Liver (tissue), 9 donors: Measurements from ENCODE around the gene PRR13. TPM values are rescaled to one million over a fixed set of nuclear protein-coding genes. Genes with fewer than 3 reads are reported as not detected.

ENCODE experiments used
- DNase-seq: peaks from one replicate; pipeline ENCODE4 v3.0.0-alpha.2; 2017; ENCODE audit warnings: low spot score
- H3K27ac ChIP-seq, 2 donors: one replicate each; pipeline ENCODE4 v1.7.0; 2013; ENCODE audit warnings: inconsistent platforms in 2 of 2, low read length in 2 of 2, control low read depth in 1 of 2, low read depth in 1 of 2, mild to moderate bottlenecking in 1 of 2
- H3K27me3 ChIP-seq, 4 donors: one replicate each; pipeline versions ENCODE4 v1.6.1 to v1.7.0; 2013; ENCODE audit warnings: low read length in 3 of 4, inconsistent platforms in 1 of 4, mild to moderate bottlenecking in 1 of 4, moderate library complexity in 1 of 4; ENCODE audit not compliant: control insufficient read depth in 4 of 4, insufficient read depth in 4 of 4
- H3K36me3 ChIP-seq, 4 donors: one replicate each; pipeline versions ENCODE4 v1.6.1 to v1.7.0; 2013; ENCODE audit warnings: low read length in 3 of 4, mild to moderate bottlenecking in 3 of 4, low read depth in 1 of 4, moderate library complexity in 1 of 4; ENCODE audit not compliant: control insufficient read depth in 4 of 4, insufficient read depth in 3 of 4
- H3K4me1 ChIP-seq, 4 donors: one replicate each; pipeline versions ENCODE4 v1.6.1 to v1.7.0; 2013; ENCODE audit warnings: low read length in 3 of 4, mild to moderate bottlenecking in 3 of 4, moderate library complexity in 1 of 4; ENCODE audit not compliant: control insufficient read depth in 4 of 4, insufficient read depth in 4 of 4
- H3K4me3 ChIP-seq, 3 donors: one replicate each; pipeline versions ENCODE4 v1.6.1 to v1.7.0; 2013; ENCODE audit warnings: low read length in 3 of 3, control low read depth in 1 of 3, low read depth in 1 of 3, mild to moderate bottlenecking in 1 of 3
- H3K9ac ChIP-seq, 2 donors: one replicate each; pipeline ENCODE4 v1.7.0; 2013; ENCODE audit warnings: low read length in 2 of 2, mild to moderate bottlenecking in 2 of 2, moderate library complexity in 2 of 2, control low read depth in 1 of 2, low read depth in 1 of 2
- H3K9me3 ChIP-seq, 4 donors: one replicate each; pipeline versions ENCODE4 v1.6.1 to v1.7.0; 2013; ENCODE audit warnings: low read length in 3 of 4; ENCODE audit not compliant: control insufficient read depth in 4 of 4
- ATF3 ChIP-seq: IDR thresholded peaks from 2 replicates; pipeline ENCODE4 v1.6.1; 2016; ENCODE audit warnings: antibody characterized with exemption
- CTCF ChIP-seq: fragments of 150-350 bp; IDR thresholded peaks from 2 replicates; pipeline ENCODE4 v1.5.1; 2017; ENCODE audit warnings: improper control_type of control experiment, low read depth, low read length; ENCODE audit not compliant: missing input control
- EGR1 ChIP-seq, 2 donors: IDR thresholded peaks; 2 replicates each; pipeline ENCODE4 v1.6.1; 2016 to 2018; ENCODE audit warnings: antibody characterized with exemption in 2 of 2, low read depth in 2 of 2
- FOXA1 ChIP-seq: IDR thresholded peaks from 2 replicates; pipeline ENCODE4 v1.6.1; 2016; ENCODE audit warnings: antibody characterized with exemption
- FOXA2 ChIP-seq: IDR thresholded peaks from 2 replicates; pipeline ENCODE4 v1.6.1; 2016; ENCODE audit warnings: antibody characterized with exemption
- GABPA ChIP-seq, 2 donors: IDR thresholded peaks in 1 of 2; conservative IDR thresholded peaks in 1 of 2; 2 replicates each; pipeline ENCODE4 v1.6.1; 2016; ENCODE audit warnings: antibody characterized with exemption in 2 of 2, mild to moderate bottlenecking in 1 of 2, moderate library complexity in 1 of 2
- HNF4A ChIP-seq, 2 donors: conservative IDR thresholded peaks; 2 replicates each; pipeline ENCODE4 v1.6.1; 2016; ENCODE audit warnings: antibody characterized with exemption in 2 of 2, mild to moderate bottlenecking in 2 of 2
- HNF4G ChIP-seq: IDR thresholded peaks from 2 replicates; pipeline ENCODE4 v1.6.1; 2016; ENCODE audit warnings: antibody characterized with exemption
- MAX ChIP-seq: IDR thresholded peaks from 2 replicates; pipeline ENCODE4 v1.6.1; 2016; ENCODE audit warnings: antibody characterized with exemption
- NR2F2 ChIP-seq: IDR thresholded peaks from 2 replicates; pipeline ENCODE4 v1.6.1; 2016; ENCODE audit warnings: antibody characterized with exemption
- RAD21 ChIP-seq, 2 donors: IDR thresholded peaks; 2 replicates each; pipeline ENCODE4 v1.6.1; 2016; ENCODE audit warnings: antibody characterized with exemption in 2 of 2, mild to moderate bottlenecking in 2 of 2
- REST ChIP-seq: IDR thresholded peaks from 2 replicates; pipeline ENCODE4 v1.6.1; 2016; ENCODE audit warnings: antibody characterized with exemption, mild to moderate bottlenecking
- RXRA ChIP-seq, 2 donors: IDR thresholded peaks; 2 replicates each; pipeline ENCODE4 v1.6.1; 2017 to 2018; ENCODE audit warnings: antibody characterized with exemption in 2 of 2, mild to moderate bottlenecking in 1 of 2
- SP1 ChIP-seq: IDR thresholded peaks from 2 replicates; pipeline ENCODE4 v1.6.1; 2018; ENCODE audit warnings: antibody characterized with exemption, mild to moderate bottlenecking
- TAF1 ChIP-seq: conservative IDR thresholded peaks from 2 replicates; pipeline ENCODE4 v1.6.1; 2016; ENCODE audit warnings: antibody characterized with exemption, mild to moderate bottlenecking
- YY1 ChIP-seq: IDR thresholded peaks from 2 replicates; pipeline ENCODE4 v1.6.1; 2016; ENCODE audit warnings: antibody characterized with exemption, mild to moderate bottlenecking
- ZBTB33 ChIP-seq: IDR thresholded peaks from 2 replicates; pipeline ENCODE4 v1.6.1; 2016; ENCODE audit warnings: antibody characterized with exemption
- WGBS: extraction: QIAGEN DNeasy Blood & Tissue Kit; methylation state at CpG from one replicate; pipeline ENCODE4 v1.1.7; 2013; 5-methylcytosine and 5-hydroxymethylcytosine counted together
- polyA plus RNA-seq, 2 donors: library from polyadenylated mRNA; stranded (reverse) in 1 of 2; unstranded in 1 of 2; fragments of 200-250 nt in 1 of 2; fragments of >200 nt in 1 of 2; fragmentation: Nextera tagmentation in 1 of 2; extraction: Ambion mirVana in 1 of 2; gene quantifications; one replicate each; pipeline versions ENCODE4 v1.2.1 to v1.2.3, GENCODE V29; 2013 to 2015
- total RNA-seq, 2 donors: library from RNA; depleted of rRNA; stranded (reverse); fragments of >200 nt; gene quantifications; one replicate each; pipeline ENCODE4 v1.2.3, GENCODE V29; 2014
- donor health status: healthy.
- donor health status: healthy.
- donor health status: healthy.
- donor health status: healthy.
- donor health status: healthy.

The PRR13 gene
- total and polyA plus RNA-seq, 4 donors: 18.2 to 107 (median 61.3) TPM

- no peak overlapping the region for H3K4me3 ChIP-seq
- no peak for DNase-seq
- H3K27me3 ChIP-seq: no peaks in the 10 kb centered on the region
- no peak overlapping the region for H3K9ac ChIP-seq
- TF ChIP-seq GABPA (IDR thresholded peaks at IDR 0.05 in 1 of 2, conservative IDR thresholded peaks at IDR 0.05 in 1 of 2) (no peak), HNF4A (conservative IDR thresholded peaks at IDR 0.05) (no peak), REST (no peak), ZBTB33 (no peak), FOXA2 (no peak)
- WGBS: 78% methylated on average over 1 of the region's 1 CpG
- H3K27ac ChIP-seq: no peak overlapping the region
- peaks cover 0 to 2% (median 0%) of the 10 kb centered on the region in 4 donors for H3K4me1 ChIP-seq
- H3K36me3 ChIP-seq: peaks cover 27 to 97% (median 85%) of the 10 kb centered on the region in 4 donors
- H3K9me3 ChIP-seq: no peaks in the 10 kb centered on the region
These were observed 26.7 kb downstream of the PRR13 start for GRCh38 chr12:53468282-53468681.

- Histone ChIP-seq H3K4me1 (peaks cover 0 to 2% (median 0%) of the 10 kb centered on the region in 4 donors), H3K27ac (no peak overlapping the region), H3K4me3 (no peak overlapping the region), H3K9me3 (no peaks in the 10 kb centered on the region), H3K9ac (no peak overlapping the region), H3K36me3 (peaks cover 24 to 97% (median 89%) of the 10 kb centered on the region in 4 donors), H3K27me3 (no peaks in the 10 kb centered on the region)
- WGBS: 88% methylated on average over 1 of the region's 1 CpG
- TF ChIP-seq GABPA (IDR thresholded peaks at IDR 0.05 in 1 of 2, conservative IDR thresholded peaks at IDR 0.05 in 1 of 2): no peak
- no peak for TF ChIP-seq NR2F2
- TF ChIP-seq SP1: no peak
- no peak for TF ChIP-seq MAX
- no peak for TF ChIP-seq FOXA2
- no peak for TF ChIP-seq YY1
- no peak for TF ChIP-seq ATF3
- no peak for TF ChIP-seq CTCF
- TF ChIP-seq TAF1: no peak
- no peak for TF ChIP-seq FOXA1
- TF ChIP-seq RAD21 (IDR thresholded peaks at IDR 0.05): no peak
- TF ChIP-seq HNF4G: no peak
- no peak for TF ChIP-seq RXRA (IDR thresholded peaks at IDR 0.05)
- no peak for TF ChIP-seq EGR1 (IDR thresholded peaks at IDR 0.05; ENCODE audit: low read depth in 2 of 2)
- no peak for DNase-seq
These were observed 30.6 kb downstream of the PRR13 start for GRCh38 chr12:53472056-53472582.
